Measurements from ENCODE around the gene KRTAP5-1. TPM values are rescaled to one million over a fixed set of nuclear protein-coding genes. Genes with fewer than 3 reads are reported as not detected.
"Not testable (repeated sequence)": the region's sequence is repeated elsewhere in the genome, so short reads cannot be mapped to it uniquely, and the experiment has no call there.

The KRTAP5-1 gene
- total and polyA plus RNA-seq, 7 experiments from 2014 or later = not detected

- ChIA-PET POLR2A (interaction anchor here (1.2 to 3.6 kb wide), 4 partner anchors 12 to 280 kb away, joined by 3 to 26 read pairs (median 6); partner anchors contain the start of genes DUSP8 and TOLLIP), CTCF (interaction anchor here (0.6 to 1.9 kb wide), 4 partner anchors 9 to 16 kb away, joined by 3 to 9 read pairs (median 4); partner anchors contain the start of gene KRTAP5-2)
- ATAC-seq (peak; percentile 87), DNase-seq (peak in 5 of 9 donors; percentile 37 to 56 (median 55))
- H3K36me3 ChIP-seq (ENCODE audit: control insufficient read depth in 2 of 3, insufficient read depth in 3 of 3, low read length in 3 of 3); H3K27me3 ChIP-seq (ENCODE audit: control insufficient read depth in 2 of 2, insufficient read depth in 2 of 2, low read length in 2 of 2); H3K27ac ChIP-seq (ENCODE audit: low read depth, low read length); H3K9me3 ChIP-seq (ENCODE audit: control insufficient read depth in 2 of 3, low read length in 3 of 3); intact Hi-C loops (cut with micrococcal nuclease): not testable (repeated sequence)
- H3K27ac Mint-ChIP-seq = peak overlapping the region; percentile 82 to 96 (median 92)
- peaks cover 12 to 37% (median 23%) of the 10 kb centered on the region in 7 donors for H3K4me1 Mint-ChIP-seq
- Histone ChIP-seq H3K4me3 (ENCODE audit: low read length) (peak overlapping the region; percentile 34), H3K4me1 (ENCODE audit: control insufficient read depth in 2 of 2, insufficient read depth in 2 of 2, low read length in 2 of 2) (peaks cover 21 to 23% of the 10 kb centered on the region in 2 donors)
- peaks cover 0 to 12% (median 5%) of the 10 kb centered on the region in 5 donors for H3K36me3 Mint-ChIP-seq
- peak overlapping the region; percentile 39 to 85 (median 75) for H3K4me3 Mint-ChIP-seq
- H3K9me3 Mint-ChIP-seq = peaks cover 0 to 11% (median 5%) of the 10 kb centered on the region in 11 donors
- H3K27me3 Mint-ChIP-seq = peaks cover 0 to 46% (median 15%) of the 10 kb centered on the region in 5 donors
These were observed 4.3 kb upstream of the KRTAP5-1 start for GRCh38 chr11:1589191-1589963.

DNA sequence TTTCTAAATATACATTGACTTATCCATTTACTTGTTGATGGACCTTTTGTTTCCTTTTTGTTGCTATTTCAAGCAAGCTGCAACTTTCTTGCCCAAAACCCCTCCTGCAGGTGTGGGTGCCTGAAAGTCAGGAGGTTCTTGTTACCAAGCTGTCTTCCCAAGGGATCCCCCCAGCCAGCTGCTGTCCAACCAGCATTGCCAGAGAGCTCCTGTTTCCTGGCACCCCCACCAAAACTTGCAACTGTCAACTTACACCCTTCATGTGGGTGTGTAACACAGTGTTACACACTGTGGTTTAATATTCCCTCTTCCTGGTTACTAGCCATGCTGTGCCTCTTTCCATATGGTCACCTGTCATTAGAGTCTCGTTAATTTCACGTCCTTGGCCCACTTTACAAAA lies 1.6 kb upstream of the KRTAP5-1 start:
- H3K27me3 Mint-ChIP-seq = peaks cover 0 to 30% (median 12%) of the 10 kb centered on the region in 5 donors
- no peak overlapping the region for H3K27ac ChIP-seq (ENCODE audit: low read depth, low read length)
- H3K9me3 ChIP-seq (ENCODE audit: control insufficient read depth in 2 of 3, low read length in 3 of 3) = no peaks in the 10 kb centered on the region
- intact Hi-C loops (cut with micrococcal nuclease) = no loop called here
- no peak overlapping the region for H3K4me3 ChIP-seq (ENCODE audit: low read length)
- peaks cover 0 to 12% (median 5%) of the 10 kb centered on the region in 5 donors for H3K36me3 Mint-ChIP-seq
- no peak for ATAC-seq
- no peaks in the 10 kb centered on the region for H3K27me3 ChIP-seq (ENCODE audit: control insufficient read depth in 2 of 2, insufficient read depth in 2 of 2, low read length in 2 of 2)
- DNase-seq = no peak
- ChIA-PET POLR2A (no interaction called here), CTCF (interaction anchor here (0.5 to 1.1 kb wide), 3 partner anchors 10 to 37 kb away, joined by 3 to 6 read pairs (median 3); no protein-coding TSS in a partner anchor)
- peaks cover 12 to 46% (median 26%) of the 10 kb centered on the region in 7 donors for H3K4me1 Mint-ChIP-seq
- H3K27ac Mint-ChIP-seq = peak overlapping the region in 3 of 9 donors; percentile 17 to 41 (median 36)
- H3K9me3 Mint-ChIP-seq = peaks cover 0 to 11% (median 5%) of the 10 kb centered on the region in 11 donors
- peaks cover 23 to 26% of the 10 kb centered on the region in 2 donors for H3K4me1 ChIP-seq (ENCODE audit: control insufficient read depth in 2 of 2, insufficient read depth in 2 of 2, low read length in 2 of 2)
- H3K4me3 Mint-ChIP-seq = no peak overlapping the region
- H3K36me3 ChIP-seq (ENCODE audit: control insufficient read depth in 2 of 3, insufficient read depth in 3 of 3, low read length in 3 of 3) = no peaks in the 10 kb centered on the region

GRCh38 chr11:1582909-1583308 lies 2.2 kb downstream of the KRTAP5-1 start:
- H3K27ac Mint-ChIP-seq, DNase-seq, POLR2A ChIA-PET: not testable (repeated sequence)

DNA sequence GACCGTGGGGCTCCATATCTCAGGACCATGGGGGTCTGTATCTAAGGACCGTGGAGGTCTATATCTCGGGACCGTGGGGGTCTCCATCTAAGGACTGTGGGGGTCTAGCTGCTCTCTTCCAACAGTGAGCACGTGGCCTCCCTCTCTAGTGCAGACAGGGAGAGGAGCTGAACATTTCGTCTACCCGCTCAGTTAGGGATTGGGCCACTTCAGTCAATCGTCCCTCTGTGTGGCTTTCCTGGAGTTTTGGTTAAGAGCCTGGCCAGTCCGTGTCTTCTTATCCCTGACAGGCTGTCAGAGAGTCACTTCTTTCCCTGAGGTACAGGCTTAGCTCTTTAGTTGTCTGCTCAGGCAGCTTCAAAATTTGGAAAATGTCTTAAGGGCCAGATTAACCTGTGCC lies 3.1 kb downstream of the KRTAP5-1 start:
- no peak overlapping the region for H3K27ac Mint-ChIP-seq

More at GRCh38 chr11:1582909-1583308, 2.2 kb downstream of the KRTAP5-1 start:
- H3K36me3 Mint-ChIP-seq; H3K27me3 ChIP-seq (ENCODE audit: control insufficient read depth in 2 of 2, insufficient read depth in 2 of 2, low read length in 2 of 2); H3K9me3 ChIP-seq (ENCODE audit: control insufficient read depth in 2 of 3, low read length in 3 of 3); H3K27ac ChIP-seq (ENCODE audit: low read depth, low read length); H3K4me3 Mint-ChIP-seq; intact Hi-C loops (cut with micrococcal nuclease); H3K36me3 ChIP-seq (ENCODE audit: control insufficient read depth in 2 of 3, insufficient read depth in 3 of 3, low read length in 3 of 3); ATAC-seq; H3K4me3 ChIP-seq (ENCODE audit: low read length); H3K4me1 ChIP-seq (ENCODE audit: control insufficient read depth in 2 of 2, insufficient read depth in 2 of 2, low read length in 2 of 2): not testable (repeated sequence)
- Mint-ChIP-seq H3K9me3 (peaks cover 0 to 12% (median 7%) of the 10 kb centered on the region in 11 donors), H3K4me1 (peaks cover 0 to 24% (median 8%) of the 10 kb centered on the region in 7 donors), H3K27me3 (peaks cover 0 to 22% (median 10%) of the 10 kb centered on the region in 5 donors)
- CTCF ChIA-PET = interaction anchor here (0.8 kb wide), 1 partner anchor 130 kb away, joined by 3 read pairs; no protein-coding TSS in a partner anchor

DNA sequence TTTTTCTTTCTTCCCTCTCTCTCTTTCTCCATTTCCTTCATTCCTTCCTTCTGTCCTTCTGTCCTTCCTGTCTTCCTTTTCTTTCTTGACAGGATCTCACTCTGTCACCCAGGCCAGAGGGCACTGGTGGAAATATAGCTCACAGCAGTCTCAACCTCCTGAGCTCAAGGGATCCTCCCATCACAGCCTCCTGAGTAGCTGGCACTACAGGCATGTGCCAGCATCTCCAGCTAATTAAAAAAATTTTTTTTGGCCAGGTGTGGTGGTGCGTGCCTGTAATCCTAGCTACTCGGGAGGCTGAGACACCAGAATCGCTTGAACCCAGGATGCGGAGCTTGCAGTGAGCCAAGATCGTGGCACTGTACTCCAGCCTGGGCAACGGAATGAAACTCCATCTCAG lies 8.3 kb downstream of the KRTAP5-1 start:
- H3K4me1 ChIP-seq (ENCODE audit: control insufficient read depth in 2 of 2, insufficient read depth in 2 of 2, low read length in 2 of 2) = peaks cover 8 to 11% of the 10 kb centered on the region in 2 donors
- ChIA-PET POLR2A (interaction anchor here (1.8 kb wide), 1 partner anchor 12 kb away, joined by 5 read pairs; no protein-coding TSS in a partner anchor), CTCF (interaction anchor here (0.8 to 1.4 kb wide), 3 partner anchors 11 to 31 kb away, joined by 3 to 5 read pairs (median 4); no protein-coding TSS in a partner anchor)
- Mint-ChIP-seq H3K27me3 (peaks cover 0 to 29% (median 3%) of the 10 kb centered on the region in 5 donors), H3K4me3 (peak overlapping the region in 3 of 10 donors; percentile 7 to 39 (median 11)), H3K27ac (peak overlapping the region in 2 of 9 donors; percentile 9 to 35), H3K4me1 (peaks cover 0 to 9% (median 4%) of the 10 kb centered on the region in 7 donors), H3K9me3 (peaks cover 0 to 12% (median 7%) of the 10 kb centered on the region in 11 donors), H3K36me3 (peaks cover 0 to 4% (median 4%) of the 10 kb centered on the region in 5 donors)
- H3K27me3 ChIP-seq (ENCODE audit: control insufficient read depth in 2 of 2, insufficient read depth in 2 of 2, low read length in 2 of 2) = no peaks in the 10 kb centered on the region
- DNase-seq = no peak
- no peaks in the 10 kb centered on the region for H3K36me3 ChIP-seq (ENCODE audit: control insufficient read depth in 2 of 3, insufficient read depth in 3 of 3, low read length in 3 of 3)
- intact Hi-C loops (cut with micrococcal nuclease) = loop anchor here (2.0 to 10.0 kb wide), 3 partner anchors 40 to 312 kb away; partner anchors contain the start of gene LSP1 (in 1 of the 2)
- H3K9me3 ChIP-seq (ENCODE audit: control insufficient read depth in 2 of 3, low read length in 3 of 3) = peaks cover 0 to 6% (median 0%) of the 10 kb centered on the region in 3 experiments
- no peak overlapping the region for H3K4me3 ChIP-seq (ENCODE audit: low read length)
- no peak overlapping the region for H3K27ac ChIP-seq (ENCODE audit: low read depth, low read length)
- no peak for ATAC-seq

More for the DNA sequence above, 3.1 kb downstream of the KRTAP5-1 start:
- POLR2A ChIA-PET = no interaction called here
- intact Hi-C loops (cut with micrococcal nuclease) = no loop called here
- Histone ChIP-seq H3K4me1 (ENCODE audit: control insufficient read depth in 2 of 2, insufficient read depth in 2 of 2, low read length in 2 of 2) (peaks cover 4 to 5% of the 10 kb centered on the region in 2 donors), H3K27ac (ENCODE audit: low read depth, low read length) (no peak overlapping the region), H3K9me3 (ENCODE audit: control insufficient read depth in 2 of 3, low read length in 3 of 3) (peaks cover 0 to 6% (median 0%) of the 10 kb centered on the region in 3 experiments), H3K4me3 (ENCODE audit: low read length) (no peak overlapping the region), H3K27me3 (ENCODE audit: control insufficient read depth in 2 of 2, insufficient read depth in 2 of 2, low read length in 2 of 2) (no peaks in the 10 kb centered on the region), H3K36me3 (ENCODE audit: control insufficient read depth in 2 of 3, insufficient read depth in 3 of 3, low read length in 3 of 3) (no peaks in the 10 kb centered on the region)
- DNase-seq = no peak
- CTCF ChIA-PET = interaction anchor here (1.2 kb wide), 1 partner anchor 35 kb away, joined by 4 read pairs; no protein-coding TSS in a partner anchor
- peaks cover 0 to 4% (median 4%) of the 10 kb centered on the region in 5 donors for H3K36me3 Mint-ChIP-seq
- peaks cover 0 to 19% (median 9%) of the 10 kb centered on the region in 5 donors for H3K27me3 Mint-ChIP-seq
- peaks cover 0 to 22% (median 8%) of the 10 kb centered on the region in 7 donors for H3K4me1 Mint-ChIP-seq
- no peak for ATAC-seq
- peaks cover 0 to 12% (median 7%) of the 10 kb centered on the region in 11 donors for H3K9me3 Mint-ChIP-seq
- no peak overlapping the region for H3K4me3 Mint-ChIP-seq

DNA sequence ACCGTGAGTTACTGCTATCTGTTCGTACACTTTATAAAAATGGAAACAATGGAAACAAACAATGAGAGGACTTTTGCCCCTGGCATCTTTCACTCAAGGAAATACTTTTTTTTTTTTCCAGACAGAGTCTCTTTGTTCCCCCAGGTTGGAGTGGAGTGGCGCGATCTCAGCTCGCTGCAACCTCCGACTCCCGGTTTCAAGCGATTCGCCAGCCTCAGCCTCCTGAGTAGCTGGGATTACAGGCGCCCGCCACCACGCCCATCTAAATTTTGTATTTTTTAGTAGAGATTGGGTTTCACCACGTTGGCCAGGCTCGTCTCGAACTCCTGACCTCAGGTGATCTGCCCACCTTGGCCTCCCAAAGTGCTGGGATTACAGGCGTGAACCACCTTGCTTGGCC lies 9.3 kb downstream of the KRTAP5-1 start:
- POLR2A ChIA-PET; H3K36me3 ChIP-seq (ENCODE audit: control insufficient read depth in 2 of 3, insufficient read depth in 3 of 3, low read length in 3 of 3); ATAC-seq; H3K36me3 Mint-ChIP-seq; H3K27ac Mint-ChIP-seq; H3K27me3 ChIP-seq (ENCODE audit: control insufficient read depth in 2 of 2, insufficient read depth in 2 of 2, low read length in 2 of 2); DNase-seq; H3K4me3 ChIP-seq (ENCODE audit: low read length); H3K27ac ChIP-seq (ENCODE audit: low read depth, low read length); H3K9me3 ChIP-seq (ENCODE audit: control insufficient read depth in 2 of 3, low read length in 3 of 3); H3K4me1 Mint-ChIP-seq: not testable (repeated sequence)
- H3K4me1 ChIP-seq (ENCODE audit: control insufficient read depth in 2 of 2, insufficient read depth in 2 of 2, low read length in 2 of 2) = peaks cover 11 to 17% of the 10 kb centered on the region in 2 donors
- peaks cover 0 to 12% (median 7%) of the 10 kb centered on the region in 11 donors for H3K9me3 Mint-ChIP-seq
- intact Hi-C loops (cut with micrococcal nuclease) = loop anchor here (2.0 to 10.0 kb wide), 5 partner anchors 38 to 461 kb away; partner anchors contain the start of genes KRTAP5-5 (in 1 of the 2) and LSP1 (in 1 of the 2)
- CTCF ChIA-PET = interaction anchor here (0.6 to 2.1 kb wide), 3 partner anchors 17 to 390 kb away, joined by 3 to 6 read pairs (median 4); no protein-coding TSS in a partner anchor
- peak overlapping the region in 8 of 10 donors; percentile 7 to 87 (median 58) for H3K4me3 Mint-ChIP-seq
- peaks cover 0 to 32% (median 3%) of the 10 kb centered on the region in 5 donors for H3K27me3 Mint-ChIP-seq

Measured in naive thymus-derived CD4-positive, alpha-beta T cell (primary cell).